Fibroblast of the aortic adventitia (primary cell): ENCODE measurements around the gene LRFN3. TPM values are rescaled to one million over a fixed set of nuclear protein-coding genes. Genes with fewer than 3 reads are reported as not detected.

ENCODE experiments used
- DNase-seq: peaks from one replicate; pipeline ENCODE4 v3.0.0-alpha.2; 2010; ENCODE audit warnings: low read depth
- H3K4me3 ChIP-seq: 2 replicates; pipeline ENCODE4 v1.5.1; 2011; ENCODE audit warnings: low read depth, mild to moderate bottlenecking, control low read depth, low read length, moderate library complexity
- CTCF ChIP-seq: IDR thresholded peaks from 2 replicates; pipeline ENCODE4 v1.5.1; 2011; ENCODE audit warnings: mild to moderate bottlenecking, low read length, control low read depth, inconsistent platforms; ENCODE audit not compliant: insufficient read depth
- total RNA-seq: library from RNA; depleted of rRNA; stranded (reverse); fragments of >200 nt; gene quantifications from 2 replicates; pipeline ENCODE4 v1.2.3, GENCODE V29; 2012; ENCODE audit warnings: low replicate concordance

Gene LRFN3
- total RNA-seq, 1 donor, result 5.9 TPM

DNA sequence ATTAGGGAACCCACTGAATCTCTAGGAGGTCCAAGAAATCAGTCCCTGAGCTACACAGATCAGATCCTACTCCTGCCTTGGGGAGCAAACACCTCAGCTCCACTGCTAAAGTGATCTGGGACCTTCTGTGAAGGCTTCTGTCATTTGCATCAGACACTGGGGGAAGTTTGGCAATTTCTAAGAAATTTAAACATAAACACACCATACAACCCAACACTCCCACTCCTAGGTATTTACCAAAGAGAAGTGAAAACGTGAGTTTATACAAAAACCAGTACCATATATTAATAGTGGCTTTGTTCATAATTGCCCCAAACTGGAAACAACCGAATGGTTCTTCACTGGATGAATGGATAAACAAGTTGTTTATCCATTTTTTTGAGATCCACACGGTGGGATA is 20.7 kb upstream of the LRFN3 start:
- no peak for TF ChIP-seq CTCF
- no peak overlapping the region for H3K4me3 ChIP-seq
- no peak for DNase-seq

GRCh38 chr19:35919306-35919705 is 16.9 kb upstream of the LRFN3 start:
- TF ChIP-seq CTCF, result no peak
- DNase-seq, result no peak
- no peak overlapping the region for H3K4me3 ChIP-seq

DNA sequence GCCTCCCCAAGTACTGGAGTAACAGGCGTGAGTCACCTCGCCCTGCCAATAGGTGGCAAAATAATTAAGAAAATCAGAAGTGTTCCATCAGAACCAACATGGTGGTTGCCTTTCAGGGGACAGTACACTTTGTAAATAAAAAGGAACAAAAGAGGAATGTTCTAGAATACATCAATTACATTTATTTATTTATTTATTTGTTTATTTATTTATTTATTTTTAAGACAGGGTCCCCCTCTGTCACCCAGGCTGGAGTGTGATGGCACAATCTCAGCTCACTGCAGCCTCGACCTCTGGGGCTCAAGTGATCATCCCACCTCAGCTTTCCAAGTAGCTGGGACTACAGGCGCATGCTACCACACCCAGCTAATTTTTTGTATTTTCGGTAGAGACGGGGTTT is 15.2 kb upstream of the LRFN3 start:
- no peak for DNase-seq
- H3K4me3 ChIP-seq, result no peak overlapping the region
- no peak for TF ChIP-seq CTCF

GRCh38 chr19:35925501-35925900 is 10.7 kb upstream of the LRFN3 start:
- no peak for TF ChIP-seq CTCF
- no peak for DNase-seq
- H3K4me3 ChIP-seq, result no peak overlapping the region

DNA sequence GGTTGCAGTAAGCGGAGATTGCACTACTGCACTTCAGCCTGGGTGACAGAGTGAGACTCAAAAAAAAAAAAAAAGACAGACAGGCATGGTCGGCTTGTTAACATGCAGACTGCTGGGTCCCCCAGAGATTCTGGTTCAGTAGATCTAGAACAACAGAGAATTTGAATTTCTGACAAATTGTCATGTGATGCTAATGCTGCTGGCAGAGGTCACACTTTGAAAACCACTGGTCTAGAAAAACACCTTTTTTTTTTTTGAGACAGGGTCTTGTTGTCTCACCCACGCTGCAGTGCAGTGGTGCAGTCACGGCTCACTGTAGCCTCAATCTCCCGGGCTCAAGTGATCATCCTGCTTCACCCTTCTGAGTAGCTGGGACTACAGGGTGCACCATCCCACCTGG is 7.7 kb upstream of the LRFN3 start:
- TF ChIP-seq CTCF, result no peak
- no peak overlapping the region for H3K4me3 ChIP-seq
- no peak for DNase-seq

DNA sequence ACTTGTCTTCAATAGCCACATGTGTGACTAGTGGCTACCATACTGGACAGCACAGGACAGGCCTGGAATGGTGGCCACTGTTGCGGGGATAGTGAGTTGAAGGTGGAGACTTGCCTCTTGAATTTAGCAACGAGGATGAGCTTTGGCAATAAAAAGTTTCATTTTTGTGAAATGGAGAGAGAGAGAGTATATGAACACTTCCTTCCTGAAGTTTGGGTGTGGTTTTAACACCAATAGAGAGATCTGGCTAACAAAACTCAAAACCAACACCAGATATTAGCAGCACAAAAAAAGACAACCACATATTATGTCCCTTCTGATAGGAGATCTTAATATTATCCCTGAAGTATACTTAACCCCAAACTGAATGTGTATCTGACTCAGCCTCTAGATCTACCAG is 6.3 kb upstream of the LRFN3 start:
- no peak for TF ChIP-seq CTCF
- no peak for DNase-seq
- no peak overlapping the region for H3K4me3 ChIP-seq

DNA sequence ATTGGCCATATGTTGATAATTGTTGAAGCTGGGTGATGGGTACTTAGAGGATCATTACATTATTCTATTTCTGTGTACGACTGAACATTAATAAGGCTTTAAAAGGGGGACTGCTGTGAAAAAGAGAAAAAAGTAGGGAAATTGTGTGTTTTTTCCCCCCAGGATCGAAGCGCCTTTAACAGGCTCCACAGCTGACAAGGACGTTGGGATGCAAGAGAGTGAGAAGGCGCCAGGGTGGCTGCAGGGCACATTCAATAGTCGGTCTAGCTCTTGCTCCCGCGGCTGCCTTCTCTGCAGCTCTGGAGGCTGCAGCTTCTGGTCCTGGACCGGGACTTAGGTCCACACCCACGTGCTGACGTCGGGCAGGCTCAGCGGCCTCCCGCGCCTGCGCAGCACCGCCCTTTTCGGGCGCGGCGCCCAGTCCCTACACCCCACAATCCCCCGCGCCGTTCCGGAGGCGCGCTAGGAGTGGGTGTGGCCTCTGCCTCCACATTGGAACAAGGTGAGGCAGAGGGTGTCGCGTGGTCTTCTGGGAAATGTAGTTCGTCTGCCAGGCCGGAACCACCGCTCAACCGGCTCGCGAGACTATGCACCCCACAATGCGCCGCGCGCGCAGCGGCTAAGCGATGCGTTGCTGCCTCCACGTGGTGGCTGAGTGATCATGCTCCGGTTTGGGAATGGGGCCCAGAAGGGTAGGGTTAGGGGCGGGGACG is 4.9 kb upstream of the LRFN3 start:
- peak; percentile 99 for DNase-seq
- H3K4me3 ChIP-seq, result peak overlapping the region; percentile 57
- peak; percentile 87 for TF ChIP-seq CTCF
